GM23338 (cell line): Measurements from ENCODE around the gene KANK4. TPM values are rescaled to one million over a fixed set of nuclear protein-coding genes. Genes with fewer than 3 reads are reported as not detected.

Source experiments
- ATAC-seq: fragments of 200-7000 bp; cut with Tn5 transposase; 3 replicates; pipeline ENCODE4 v1.9.1; 2020
- DNase-seq: peaks from one replicate; pipeline ENCODE4 v3.0.0-alpha.2; 2015; ENCODE audit warnings: low spot score
- H2AFZ ChIP-seq: fragments of 200-600 bp; sonication (generic); 2 replicates; pipeline ENCODE4 v1.8.0; 2016; ENCODE audit warnings: antibody characterized with exemption, mild to moderate bottlenecking, moderate library complexity
- H3F3A ChIP-seq: fragments of 200-600 bp; sonication (generic); replicated peaks from 2 replicates; pipeline ENCODE4 v1.8.0; 2017; ENCODE audit warnings: antibody characterized with exemption, mixed run types, low read depth
- H3K27ac ChIP-seq: fragments of 200-600 bp; sonication (generic); 2 replicates; pipeline ENCODE4 v1.6.1; 2016; ENCODE audit warnings: low read depth
- H3K27me3 ChIP-seq: fragments of 200-600 bp; sonication (generic); 2 replicates; pipeline ENCODE4 v1.8.0; 2016; ENCODE audit warnings: mild to moderate bottlenecking, mixed run types, moderate library complexity; ENCODE audit not compliant: insufficient read depth
- H3K36me3 ChIP-seq: fragments of 200-600 bp; sonication (generic); 2 replicates; pipeline ENCODE4 v1.8.0; 2016; ENCODE audit warnings: mild to moderate bottlenecking; ENCODE audit not compliant: insufficient read depth
- H3K4me1 ChIP-seq: fragments of 200-600 bp; sonication (generic); 2 replicates; pipeline ENCODE4 v1.8.0; 2016; ENCODE audit warnings: mild to moderate bottlenecking, moderate library complexity; ENCODE audit not compliant: insufficient read depth
- H3K4me2 ChIP-seq: fragments of 200-600 bp; sonication (generic); 2 replicates; pipeline ENCODE4 v1.7.1; 2017; ENCODE audit warnings: mixed run types
- H3K4me3 ChIP-seq: fragments of 200-600 bp; sonication (generic); 2 replicates; pipeline ENCODE4 v1.6.1; 2016; ENCODE audit warnings: mixed run types
- H3K79me2 ChIP-seq: fragments of 200-600 bp; sonication (generic); replicated peaks from 2 replicates; pipeline ENCODE4 v1.8.0; 2017; ENCODE audit warnings: mild to moderate bottlenecking; ENCODE audit not compliant: insufficient read depth
- H3K9me2 ChIP-seq: fragments of 200-600 bp; sonication (generic); 2 replicates; pipeline ENCODE4 v1.8.0; 2017; ENCODE audit not compliant: insufficient read depth
- H4K20me1 ChIP-seq: fragments of 200-600 bp; sonication (generic); replicated peaks from 2 replicates; pipeline ENCODE4 v1.8.0; 2017; ENCODE audit warnings: mild to moderate bottlenecking; ENCODE audit not compliant: insufficient read depth
- H3K27ac Mint-ChIP-seq: 2 replicates; pipeline ENCODE4 v1.8.0; 2020; ENCODE audit warnings: inconsistent platforms, mild to moderate bottlenecking, moderate library complexity, mixed read lengths
- H3K27me3 Mint-ChIP-seq: 3 replicates; pipeline ENCODE4 v1.8.0; 2022; ENCODE audit warnings: low read depth, mild to moderate bottlenecking, moderate library complexity, mixed read lengths, inconsistent platforms; ENCODE audit not compliant: insufficient read depth, poor library complexity
- H3K36me3 Mint-ChIP-seq: 3 replicates; pipeline ENCODE4 v1.8.0; 2021; ENCODE audit warnings: low read depth, mild to moderate bottlenecking, inconsistent platforms, moderate library complexity, mixed read lengths
- H3K4me1 Mint-ChIP-seq: 3 replicates; pipeline ENCODE4 v1.8.0; 2020; ENCODE audit warnings: mild to moderate bottlenecking, inconsistent platforms, mixed read lengths
- H3K4me3 Mint-ChIP-seq: 3 replicates; pipeline ENCODE4 v1.8.0; 2021; ENCODE audit warnings: moderate library complexity, mild to moderate bottlenecking, inconsistent platforms, mixed read lengths
- H3K9me3 Mint-ChIP-seq: 3 replicates; pipeline ENCODE4 v1.8.0; 2020; ENCODE audit warnings: moderate library complexity, mild to moderate bottlenecking, inconsistent platforms, mixed read lengths
- CREB1 ChIP-seq: fragments of 250-450 bp; sonication (Bioruptor Pico); IDR thresholded peaks from 2 replicates; pipeline ENCODE4 v1.5.0; 2020; ENCODE audit warnings: low read depth, mild to moderate bottlenecking, moderate library complexity
- CTCF ChIP-seq, 2 experiments: fragments of 200-600 bp in 1 of 2; sonication (generic) in 1 of 2; conservative IDR thresholded peaks; 2 replicates each; pipeline versions ENCODE4 v1.5.1 to v1.6.1; 2016 to 2017; ENCODE audit warnings: antibody characterized with exemption in 2 of 2, low read depth in 2 of 2, mild to moderate bottlenecking in 2 of 2, moderate library complexity in 1 of 2
- ETS1 ChIP-seq: IDR thresholded peaks from 2 replicates; pipeline ENCODE4 v1.6.1; 2016; ENCODE audit warnings: antibody characterized with exemption
- EZH2 ChIP-seq: fragments of 200-600 bp; sonication (generic); IDR thresholded peaks from one replicate; pipeline ENCODE4 v1.8.0; 2017; ENCODE audit warnings: antibody characterized with exemption, mild to moderate bottlenecking, low read depth; ENCODE audit not compliant: unreplicated experiment
- EZH2phosphoT487 ChIP-seq: fragments of 200-600 bp; sonication (generic); IDR thresholded peaks from one replicate; pipeline ENCODE4 v1.8.1; 2018; ENCODE audit warnings: antibody characterized with exemption; ENCODE audit not compliant: unreplicated experiment
- JUNB ChIP-seq: IDR thresholded peaks from one replicate; pipeline ENCODE4 v1.6.1; 2016; ENCODE audit warnings: antibody characterized with exemption; ENCODE audit not compliant: unreplicated experiment
- NANOG ChIP-seq: IDR thresholded peaks from 2 replicates; pipeline ENCODE4 v1.6.1; 2016; ENCODE audit warnings: antibody characterized with exemption, borderline replicate concordance
- POLR2AphosphoS5 ChIP-seq: IDR thresholded peaks from 2 replicates; pipeline ENCODE4 v1.6.1; 2016; ENCODE audit warnings: antibody characterized with exemption, low read depth
- STAT1 ChIP-seq: IDR thresholded peaks from one replicate; pipeline ENCODE4 v1.6.1; 2016; ENCODE audit warnings: antibody characterized with exemption; ENCODE audit not compliant: unreplicated experiment
- ZNF114 ChIP-seq: fragments of 250-450 bp; sonication (Bioruptor Pico); IDR thresholded peaks from 2 replicates; pipeline ENCODE4 v1.5.0; 2020; ENCODE audit warnings: mild to moderate bottlenecking, moderate library complexity
- ZNF331 ChIP-seq: fragments of 250-450 bp; sonication (Bioruptor Pico); IDR thresholded peaks from 2 replicates; pipeline ENCODE4 v1.5.0; 2020; ENCODE audit warnings: low read depth, mild to moderate bottlenecking, moderate library complexity
- polyA plus RNA-seq: library from polyadenylated mRNA; unstranded; fragments of >200 nt; fragmentation: Nextera tagmentation; extraction: Ambion mirVana; gene quantifications from 2 replicates; pipeline ENCODE4 v1.2.1, GENCODE V29; 2016
- total RNA-seq: library from RNA; depleted of rRNA; stranded (reverse); fragments of >200 nt; shearing (Covaris generic); gene quantifications from 2 replicates; pipeline ENCODE4 v1.2.3, GENCODE V29; 2014
- TF ChIP-seq, protein P1 (sequence below): IDR thresholded peaks from one replicate; pipeline ENCODE4 v1.6.1; 2018; ENCODE audit warnings: antibody characterized with exemption; ENCODE audit not compliant: unreplicated experiment
- TF ChIP-seq, protein P2 (sequence below): fragments of 250-450 bp; sonication (Bioruptor Pico); IDR thresholded peaks from 2 replicates; pipeline ENCODE4 v1.5.0; 2020; ENCODE audit warnings: mild to moderate bottlenecking, moderate library complexity

The KANK4 gene
- total and polyA plus RNA-seq, 2 experiments from 2014 or later: 0.31 to 0.42 TPM

DNA sequence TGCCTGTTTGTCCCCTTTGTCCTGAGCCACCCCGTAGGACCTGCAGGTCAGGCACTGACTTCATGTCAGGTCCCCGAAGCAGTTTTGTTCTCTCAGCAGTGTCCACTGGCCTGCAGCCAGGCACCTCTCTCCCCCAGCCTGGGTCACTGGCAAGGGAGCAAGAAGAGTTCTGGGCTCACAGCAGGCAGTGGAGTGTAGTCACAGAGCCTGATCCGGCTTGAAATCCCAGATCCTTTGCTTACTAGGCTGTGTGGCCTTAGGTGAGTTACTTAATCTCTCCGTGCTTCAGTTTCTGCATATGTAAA is 90.4 kb downstream of the KANK4 start:
- H3K27ac ChIP-seq: peak overlapping the region; percentile 94
- peaks cover 24% of the 10 kb centered on the region for H3K36me3 ChIP-seq

More for the DNA sequence above, 90.4 kb downstream of the KANK4 start:
- Mint-ChIP-seq H3K27ac (0 out of 2 replicates have a peak overlapping the region, but pooled peaks have one; percentile 56), H3K9me3 (no peaks in the 10 kb centered on the region), H3K36me3 (peaks cover 55% of the 10 kb centered on the region), H3K4me1 (peaks cover 45% of the 10 kb centered on the region), H3K27me3 (peaks cover 2% of the 10 kb centered on the region), H3K4me3 (no peak overlapping the region)
- 0 out of 2 replicates have a peak, but pooled peaks cover 6% of the 10 kb centered on the region for H4K20me1 ChIP-seq
- DNase-seq: no peak
- H3K4me1 ChIP-seq: peaks cover 54% of the 10 kb centered on the region
- no peaks in the 10 kb centered on the region for H3K79me2 ChIP-seq
- H3K27me3 ChIP-seq: no peaks in the 10 kb centered on the region
- no peak overlapping the region for H2AFZ ChIP-seq
- peak overlapping the region; percentile 67 for H3K4me2 ChIP-seq
- H3K9me2 ChIP-seq: no peaks in the 10 kb centered on the region
- TF ChIP-seq, protein P1, sequence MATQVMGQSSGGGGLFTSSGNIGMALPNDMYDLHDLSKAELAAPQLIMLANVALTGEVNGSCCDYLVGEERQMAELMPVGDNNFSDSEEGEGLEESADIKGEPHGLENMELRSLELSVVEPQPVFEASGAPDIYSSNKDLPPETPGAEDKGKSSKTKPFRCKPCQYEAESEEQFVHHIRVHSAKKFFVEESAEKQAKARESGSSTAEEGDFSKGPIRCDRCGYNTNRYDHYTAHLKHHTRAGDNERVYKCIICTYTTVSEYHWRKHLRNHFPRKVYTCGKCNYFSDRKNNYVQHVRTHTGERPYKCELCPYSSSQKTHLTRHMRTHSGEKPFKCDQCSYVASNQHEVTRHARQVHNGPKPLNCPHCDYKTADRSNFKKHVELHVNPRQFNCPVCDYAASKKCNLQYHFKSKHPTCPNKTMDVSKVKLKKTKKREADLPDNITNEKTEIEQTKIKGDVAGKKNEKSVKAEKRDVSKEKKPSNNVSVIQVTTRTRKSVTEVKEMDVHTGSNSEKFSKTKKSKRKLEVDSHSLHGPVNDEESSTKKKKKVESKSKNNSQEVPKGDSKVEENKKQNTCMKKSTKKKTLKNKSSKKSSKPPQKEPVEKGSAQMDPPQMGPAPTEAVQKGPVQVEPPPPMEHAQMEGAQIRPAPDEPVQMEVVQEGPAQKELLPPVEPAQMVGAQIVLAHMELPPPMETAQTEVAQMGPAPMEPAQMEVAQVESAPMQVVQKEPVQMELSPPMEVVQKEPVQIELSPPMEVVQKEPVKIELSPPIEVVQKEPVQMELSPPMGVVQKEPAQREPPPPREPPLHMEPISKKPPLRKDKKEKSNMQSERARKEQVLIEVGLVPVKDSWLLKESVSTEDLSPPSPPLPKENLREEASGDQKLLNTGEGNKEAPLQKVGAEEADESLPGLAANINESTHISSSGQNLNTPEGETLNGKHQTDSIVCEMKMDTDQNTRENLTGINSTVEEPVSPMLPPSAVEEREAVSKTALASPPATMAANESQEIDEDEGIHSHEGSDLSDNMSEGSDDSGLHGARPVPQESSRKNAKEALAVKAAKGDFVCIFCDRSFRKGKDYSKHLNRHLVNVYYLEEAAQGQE: no peak
- TF ChIP-seq ZNF114 (CRISPR knock-in tag) (no peak), ETS1 (no peak), EZH2phosphoT487 (no peak), JUNB (no peak), NANOG (no peak), POLR2AphosphoS5 (no peak; the same call in 1 of the 2 replicates), CTCF (conservative IDR thresholded peaks at IDR 0.05; ENCODE audit: low read depth in 2 of 2) (no peak), CREB1 (CRISPR knock-in tag) (no peak), STAT1 (no peak), EZH2 (no peak), ZNF331 (CRISPR knock-in tag) (no peak)
- TF ChIP-seq, protein P2, sequence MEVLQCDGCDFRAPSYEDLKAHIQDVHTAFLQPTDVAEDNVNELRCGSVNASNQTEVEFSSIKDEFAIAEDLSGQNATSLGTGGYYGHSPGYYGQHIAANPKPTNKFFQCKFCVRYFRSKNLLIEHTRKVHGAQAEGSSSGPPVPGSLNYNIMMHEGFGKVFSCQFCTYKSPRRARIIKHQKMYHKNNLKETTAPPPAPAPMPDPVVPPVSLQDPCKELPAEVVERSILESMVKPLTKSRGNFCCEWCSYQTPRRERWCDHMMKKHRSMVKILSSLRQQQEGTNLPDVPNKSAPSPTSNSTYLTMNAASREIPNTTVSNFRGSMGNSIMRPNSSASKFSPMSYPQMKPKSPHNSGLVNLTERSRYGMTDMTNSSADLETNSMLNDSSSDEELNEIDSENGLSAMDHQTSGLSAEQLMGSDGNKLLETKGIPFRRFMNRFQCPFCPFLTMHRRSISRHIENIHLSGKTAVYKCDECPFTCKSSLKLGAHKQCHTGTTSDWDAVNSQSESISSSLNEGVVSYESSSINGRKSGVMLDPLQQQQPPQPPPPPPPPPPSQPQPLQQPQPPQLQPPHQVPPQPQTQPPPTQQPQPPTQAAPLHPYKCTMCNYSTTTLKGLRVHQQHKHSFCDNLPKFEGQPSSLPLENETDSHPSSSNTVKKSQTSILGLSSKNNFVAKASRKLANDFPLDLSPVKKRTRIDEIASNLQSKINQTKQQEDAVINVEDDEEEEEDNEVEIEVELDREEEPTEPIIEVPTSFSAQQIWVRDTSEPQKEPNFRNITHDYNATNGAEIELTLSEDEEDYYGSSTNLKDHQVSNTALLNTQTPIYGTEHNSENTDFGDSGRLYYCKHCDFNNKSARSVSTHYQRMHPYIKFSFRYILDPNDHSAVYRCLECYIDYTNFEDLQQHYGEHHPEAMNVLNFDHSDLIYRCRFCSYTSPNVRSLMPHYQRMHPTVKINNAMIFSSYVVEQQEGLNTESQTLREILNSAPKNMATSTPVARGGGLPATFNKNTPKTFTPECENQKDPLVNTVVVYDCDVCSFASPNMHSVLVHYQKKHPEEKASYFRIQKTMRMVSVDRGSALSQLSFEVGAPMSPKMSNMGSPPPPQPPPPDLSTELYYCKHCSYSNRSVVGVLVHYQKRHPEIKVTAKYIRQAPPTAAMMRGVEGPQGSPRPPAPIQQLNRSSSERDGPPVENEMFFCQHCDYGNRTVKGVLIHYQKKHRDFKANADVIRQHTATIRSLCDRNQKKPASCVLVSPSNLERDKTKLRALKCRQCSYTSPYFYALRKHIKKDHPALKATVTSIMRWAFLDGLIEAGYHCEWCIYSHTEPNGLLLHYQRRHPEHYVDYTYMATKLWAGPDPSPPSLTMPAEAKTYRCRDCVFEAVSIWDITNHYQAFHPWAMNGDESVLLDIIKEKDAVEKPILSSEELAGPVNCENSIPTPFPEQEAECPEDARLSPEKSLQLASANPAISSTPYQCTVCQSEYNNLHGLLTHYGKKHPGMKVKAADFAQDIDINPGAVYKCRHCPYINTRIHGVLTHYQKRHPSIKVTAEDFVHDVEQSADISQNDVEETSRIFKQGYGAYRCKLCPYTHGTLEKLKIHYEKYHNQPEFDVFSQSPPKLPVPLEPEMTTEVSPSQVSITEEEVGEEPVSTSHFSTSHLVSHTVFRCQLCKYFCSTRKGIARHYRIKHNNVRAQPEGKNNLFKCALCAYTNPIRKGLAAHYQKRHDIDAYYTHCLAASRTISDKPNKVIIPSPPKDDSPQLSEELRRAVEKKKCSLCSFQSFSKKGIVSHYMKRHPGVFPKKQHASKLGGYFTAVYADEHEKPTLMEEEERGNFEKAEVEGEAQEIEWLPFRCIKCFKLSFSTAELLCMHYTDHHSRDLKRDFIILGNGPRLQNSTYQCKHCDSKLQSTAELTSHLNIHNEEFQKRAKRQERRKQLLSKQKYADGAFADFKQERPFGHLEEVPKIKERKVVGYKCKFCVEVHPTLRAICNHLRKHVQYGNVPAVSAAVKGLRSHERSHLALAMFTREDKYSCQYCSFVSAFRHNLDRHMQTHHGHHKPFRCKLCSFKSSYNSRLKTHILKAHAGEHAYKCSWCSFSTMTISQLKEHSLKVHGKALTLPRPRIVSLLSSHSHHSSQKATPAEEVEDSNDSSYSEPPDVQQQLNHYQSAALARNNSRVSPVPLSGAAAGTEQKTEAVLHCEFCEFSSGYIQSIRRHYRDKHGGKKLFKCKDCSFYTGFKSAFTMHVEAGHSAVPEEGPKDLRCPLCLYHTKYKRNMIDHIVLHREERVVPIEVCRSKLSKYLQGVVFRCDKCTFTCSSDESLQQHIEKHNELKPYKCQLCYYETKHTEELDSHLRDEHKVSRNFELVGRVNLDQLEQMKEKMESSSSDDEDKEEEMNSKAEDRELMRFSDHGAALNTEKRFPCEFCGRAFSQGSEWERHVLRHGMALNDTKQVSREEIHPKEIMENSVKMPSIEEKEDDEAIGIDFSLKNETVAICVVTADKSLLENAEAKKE (CRISPR knock-in tag): no peak
- peak; percentile 36 for ATAC-seq
- peaks cover 39% of the 10 kb centered on the region for H3F3A ChIP-seq
- no peak overlapping the region for H3K4me3 ChIP-seq
